NB4 (cell line): ENCODE data around the gene SPPL3.

Experiments
- DNase-seq: peaks from one replicate; pipeline ENCODE4 v3.0.0; 2010; ENCODE audit warnings: low read depth
- H3K4me3 ChIP-seq: one replicate; pipeline ENCODE4 v1.5.1; 2011; ENCODE audit warnings: mild to moderate bottlenecking, low read depth, low read length, moderate library complexity
- CTCF ChIP-seq: IDR thresholded peaks from one replicate; pipeline ENCODE4 v1.5.1; 2012; ENCODE audit warnings: low read depth, low read length
- MAX ChIP-seq: IDR thresholded peaks from 2 replicates; pipeline ENCODE4 v1.6.1; 2011; ENCODE audit warnings: low read depth, low read length
- MYC ChIP-seq: IDR thresholded peaks from 2 replicates; pipeline ENCODE4 v1.6.1; 2011; ENCODE audit warnings: low read depth, low read length
- POLR2A ChIP-seq: IDR thresholded peaks from 2 replicates; pipeline ENCODE4 v1.6.1; 2011; ENCODE audit warnings: mild to moderate bottlenecking; ENCODE audit not compliant: insufficient read length; ENCODE audit errors: extremely low read depth

Gene SPPL3

GRCh38 chr12:120754792-120755191 lies 149.4 kb downstream of the SPPL3 start:
- no peak overlapping the region for H3K4me3 ChIP-seq
- no peak for DNase-seq
- TF ChIP-seq CTCF (no peak), POLR2A (no peak), MAX (no peak), MYC (no peak)

GRCh38 chr12:120751389-120751788 lies 152.8 kb downstream of the SPPL3 start:
- no peak for TF ChIP-seq POLR2A
- DNase-seq, result no peak
- no peak overlapping the region for H3K4me3 ChIP-seq

DNA sequence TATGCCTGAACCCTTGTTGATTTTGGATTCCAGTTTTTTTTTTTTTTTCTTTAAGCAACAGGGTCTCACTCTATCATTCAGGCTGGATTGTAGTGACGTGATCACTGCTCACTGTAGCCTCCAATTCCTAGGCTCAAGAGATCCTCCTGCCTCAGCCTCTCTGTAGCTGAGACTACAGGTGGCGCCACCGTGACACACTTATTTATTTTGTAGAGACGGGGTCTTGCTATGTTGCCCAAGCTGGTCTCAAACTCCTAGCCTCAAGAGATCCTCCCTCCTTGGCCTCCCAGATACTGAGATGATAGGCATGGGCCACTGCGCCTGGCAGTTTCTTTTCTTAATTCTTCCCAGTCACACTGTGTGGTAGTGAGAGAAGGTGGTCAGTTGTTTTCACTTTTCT lies 153.4 kb downstream of the SPPL3 start:
- no peak overlapping the region for H3K4me3 ChIP-seq
- DNase-seq, result no peak
- peak; percentile 9 for TF ChIP-seq CTCF
- TF ChIP-seq MAX, result no peak

- no peak for DNase-seq
Observed at GRCh38 chr12:120749256-120749655, 154.9 kb downstream of the SPPL3 start.

DNA sequence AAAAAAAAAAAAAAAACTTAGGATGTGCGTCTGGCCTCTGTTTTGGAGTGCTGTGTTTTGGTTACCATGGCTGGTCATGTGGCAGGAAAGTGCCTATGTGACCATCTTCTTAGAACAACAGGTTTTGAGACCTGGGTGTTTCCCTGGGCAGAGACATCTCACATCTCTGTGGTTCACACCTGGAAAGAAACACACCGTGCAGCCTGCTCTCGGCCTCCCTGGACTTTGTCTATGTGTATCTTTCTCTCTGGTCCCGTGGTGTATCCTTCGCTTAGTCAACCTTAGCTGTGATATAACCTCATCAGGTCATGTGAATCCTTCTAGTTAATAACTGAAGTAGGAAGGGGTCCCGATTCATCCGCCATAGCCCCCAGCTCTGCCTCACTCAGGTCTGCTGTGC lies 155.9 kb downstream of the SPPL3 start:
- no peak for DNase-seq
- TF ChIP-seq MYC, result no peak
- TF ChIP-seq POLR2A, result no peak
- TF ChIP-seq CTCF, result no peak
- TF ChIP-seq MAX, result no peak
- H3K4me3 ChIP-seq, result no peak overlapping the region

More at GRCh38 chr12:120749256-120749655, 154.9 kb downstream of the SPPL3 start:
- TF ChIP-seq MYC, result no peak
- TF ChIP-seq POLR2A, result no peak
- TF ChIP-seq MAX, result no peak
- TF ChIP-seq CTCF, result no peak
- no peak overlapping the region for H3K4me3 ChIP-seq

GRCh38 chr12:120744922-120745493 lies 159.2 kb downstream of the SPPL3 start:
- no peak overlapping the region for H3K4me3 ChIP-seq
- DNase-seq, result no peak
- TF ChIP-seq MYC, result no peak
- no peak for TF ChIP-seq POLR2A
- TF ChIP-seq CTCF, result no peak
- TF ChIP-seq MAX, result no peak
